ENCODE data around the gene SFRP4.
A peak's percentile ranks its signal among the peaks of the same experiment; 100 is the strongest.

SFRP4 gene

GRCh38 chr7:37930226-37930948 is 13.8 kb upstream of the SFRP4 start:
- intact Hi-C loops (cut with DNase I; ENCODE audit: low total_unique reads): no loop called here
- TF ChIP-seq, protein P1, sequence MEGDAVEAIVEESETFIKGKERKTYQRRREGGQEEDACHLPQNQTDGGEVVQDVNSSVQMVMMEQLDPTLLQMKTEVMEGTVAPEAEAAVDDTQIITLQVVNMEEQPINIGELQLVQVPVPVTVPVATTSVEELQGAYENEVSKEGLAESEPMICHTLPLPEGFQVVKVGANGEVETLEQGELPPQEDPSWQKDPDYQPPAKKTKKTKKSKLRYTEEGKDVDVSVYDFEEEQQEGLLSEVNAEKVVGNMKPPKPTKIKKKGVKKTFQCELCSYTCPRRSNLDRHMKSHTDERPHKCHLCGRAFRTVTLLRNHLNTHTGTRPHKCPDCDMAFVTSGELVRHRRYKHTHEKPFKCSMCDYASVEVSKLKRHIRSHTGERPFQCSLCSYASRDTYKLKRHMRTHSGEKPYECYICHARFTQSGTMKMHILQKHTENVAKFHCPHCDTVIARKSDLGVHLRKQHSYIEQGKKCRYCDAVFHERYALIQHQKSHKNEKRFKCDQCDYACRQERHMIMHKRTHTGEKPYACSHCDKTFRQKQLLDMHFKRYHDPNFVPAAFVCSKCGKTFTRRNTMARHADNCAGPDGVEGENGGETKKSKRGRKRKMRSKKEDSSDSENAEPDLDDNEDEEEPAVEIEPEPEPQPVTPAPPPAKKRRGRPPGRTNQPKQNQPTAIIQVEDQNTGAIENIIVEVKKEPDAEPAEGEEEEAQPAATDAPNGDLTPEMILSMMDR (IDR thresholded peaks at IDR 0.05): no peak
- H3K36me3 ChIP-seq: no peaks in the 10 kb centered on the region
- H3K4me1 ChIP-seq: peaks cover 0 to 30% (median 2%) of the 10 kb centered on the region in 4 donors
- H3K4me3 ChIP-seq: no peak overlapping the region
- peak overlapping the region in 1 of 2 donors; percentile 3 for H3K27ac ChIP-seq
- H3K9me3 ChIP-seq: peaks cover 0 to 6% (median 6%) of the 10 kb centered on the region in 3 donors
- H3K27me3 ChIP-seq: no peaks in the 10 kb centered on the region
- DNase-seq: no peak

DNA sequence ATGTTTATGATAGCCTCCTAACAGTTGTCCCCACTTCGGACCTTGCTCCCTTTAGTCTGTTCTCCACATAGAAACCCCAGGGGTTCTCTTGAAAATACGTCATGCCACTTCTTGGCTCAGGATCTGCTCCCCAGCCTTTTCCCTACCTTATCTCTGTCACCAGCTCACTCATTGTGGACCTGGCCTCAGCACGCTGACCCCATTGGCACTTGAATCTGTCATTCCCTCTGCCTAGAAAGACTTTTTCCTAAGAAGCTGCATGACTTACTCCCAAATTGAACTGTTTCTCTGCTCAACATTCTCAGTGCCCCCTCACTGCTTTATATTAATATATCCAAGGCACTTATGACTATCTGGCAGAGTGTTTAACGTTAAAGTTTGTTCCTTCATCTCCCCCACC is 12.3 kb upstream of the SFRP4 start:
- intact Hi-C loops (cut with DNase I; ENCODE audit: low total_unique reads): no loop called here

DNA sequence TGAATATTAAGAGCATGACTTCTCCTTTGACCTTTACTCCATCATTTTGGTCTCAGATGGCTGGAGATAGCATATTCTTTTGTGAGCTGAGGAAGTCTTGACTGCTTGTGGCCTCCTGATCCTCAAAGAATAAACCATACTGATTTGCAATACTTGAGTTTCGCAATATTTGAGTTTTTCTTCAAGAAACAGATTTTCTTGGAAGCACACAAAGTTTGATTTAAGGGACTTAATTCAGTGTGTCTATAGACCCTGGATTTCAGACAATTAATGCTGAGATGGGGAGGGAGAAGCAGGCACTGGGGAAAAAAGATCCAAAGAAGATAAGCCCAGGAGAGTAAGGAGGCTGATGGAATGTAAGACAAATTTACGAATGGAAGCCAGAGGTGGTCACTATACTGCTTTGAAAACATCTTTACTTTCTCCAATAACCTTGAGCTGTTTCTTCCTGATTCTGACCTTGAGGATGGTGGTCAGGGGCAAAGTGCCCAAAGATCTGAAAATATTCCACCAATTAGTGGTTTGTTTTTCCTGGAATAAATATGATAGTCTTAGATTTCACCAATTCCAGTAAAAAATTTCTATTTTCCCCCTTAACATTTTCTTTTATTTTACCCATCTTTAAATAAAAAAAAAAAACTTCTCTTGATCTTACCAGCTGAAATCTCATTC is 11.3 kb upstream of the SFRP4 start:
- Histone ChIP-seq H3K4me3 (no peak overlapping the region), H3K27ac (peak overlapping the region in 1 of 2 donors; percentile 14), H3K9me3 (peaks cover 0 to 11% (median 10%) of the 10 kb centered on the region in 3 donors), H3K27me3 (no peaks in the 10 kb centered on the region), H3K4me1 (peaks cover 0 to 50% (median 7%) of the 10 kb centered on the region in 4 donors), H3K36me3 (no peaks in the 10 kb centered on the region)
- TF ChIP-seq, protein P1 (IDR thresholded peaks at IDR 0.05): no peak
- no peak for DNase-seq
- intact Hi-C loops (cut with DNase I; ENCODE audit: low total_unique reads): no loop called here

More for the DNA sequence above, 12.3 kb upstream of the SFRP4 start:
- no peak overlapping the region for H3K27ac ChIP-seq
- no peak for DNase-seq
- H3K27me3 ChIP-seq: no peaks in the 10 kb centered on the region
- TF ChIP-seq, protein P1 (IDR thresholded peaks at IDR 0.05): no peak
- no peak overlapping the region for H3K4me3 ChIP-seq
- no peaks in the 10 kb centered on the region for H3K36me3 ChIP-seq
- H3K4me1 ChIP-seq: peaks cover 0 to 41% (median 5%) of the 10 kb centered on the region in 4 donors
- peaks cover 0 to 11% (median 10%) of the 10 kb centered on the region in 3 donors for H3K9me3 ChIP-seq

GRCh38 chr7:37925620-37926019 is 9.0 kb upstream of the SFRP4 start:
- Histone ChIP-seq H3K9me3 (peaks cover 0 to 11% (median 10%) of the 10 kb centered on the region in 3 donors), H3K4me3 (no peak overlapping the region), H3K36me3 (no peaks in the 10 kb centered on the region), H3K4me1 (peaks cover 0 to 59% (median 12%) of the 10 kb centered on the region in 4 donors), H3K27me3 (no peaks in the 10 kb centered on the region), H3K27ac (no peak overlapping the region)
- intact Hi-C loops (cut with DNase I; ENCODE audit: low total_unique reads): no loop called here
- TF ChIP-seq, protein P1 (IDR thresholded peaks at IDR 0.05): no peak
- no peak for DNase-seq

DNA sequence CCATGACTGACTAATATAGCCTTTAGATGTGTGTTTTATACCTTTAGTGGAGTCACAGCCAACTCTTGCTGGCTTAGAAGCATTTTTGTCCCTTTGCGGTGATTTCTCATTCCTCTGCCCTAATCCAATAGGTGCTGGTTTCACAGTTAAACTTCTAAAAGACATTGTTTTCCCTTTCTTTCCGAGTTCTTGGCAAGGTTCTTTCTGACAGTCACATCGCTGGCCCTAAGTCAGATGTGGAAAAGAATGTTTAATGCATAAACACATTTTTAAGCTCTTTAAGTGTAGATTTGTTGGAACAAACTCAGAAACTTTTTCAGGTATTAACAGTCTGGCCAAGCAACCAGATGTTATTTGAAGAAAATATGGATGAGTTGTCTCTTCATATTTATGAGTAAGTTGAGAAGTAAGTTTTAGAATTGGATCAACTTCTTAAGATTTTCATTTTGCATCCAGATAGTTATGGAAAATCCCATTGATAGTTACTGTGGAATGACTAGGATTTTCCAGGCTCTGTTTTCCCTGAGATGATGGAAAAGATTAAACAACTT is 7.9 kb upstream of the SFRP4 start:
- TF ChIP-seq, protein P1 (IDR thresholded peaks at IDR 0.05): no peak
- peak overlapping the region; percentile 2 to 53 for H3K27ac ChIP-seq
- H3K27me3 ChIP-seq: no peaks in the 10 kb centered on the region
- no peak for DNase-seq
- peaks cover 0 to 55% (median 18%) of the 10 kb centered on the region in 4 donors for H3K4me1 ChIP-seq
- intact Hi-C loops (cut with DNase I; ENCODE audit: low total_unique reads): no loop called here
- no peaks in the 10 kb centered on the region for H3K36me3 ChIP-seq
- H3K4me3 ChIP-seq: no peak overlapping the region
- H3K9me3 ChIP-seq: peaks cover 0 to 11% (median 10%) of the 10 kb centered on the region in 3 donors

Measured in tibial artery (tissue), 4 donors.